ENCODE measurements around the gene PDXDC1.
"Not testable (repeated sequence)": the region's sequence is repeated elsewhere in the genome, so short reads cannot be mapped to it uniquely, and the experiment has no call there.

Gene PDXDC1

DNA sequence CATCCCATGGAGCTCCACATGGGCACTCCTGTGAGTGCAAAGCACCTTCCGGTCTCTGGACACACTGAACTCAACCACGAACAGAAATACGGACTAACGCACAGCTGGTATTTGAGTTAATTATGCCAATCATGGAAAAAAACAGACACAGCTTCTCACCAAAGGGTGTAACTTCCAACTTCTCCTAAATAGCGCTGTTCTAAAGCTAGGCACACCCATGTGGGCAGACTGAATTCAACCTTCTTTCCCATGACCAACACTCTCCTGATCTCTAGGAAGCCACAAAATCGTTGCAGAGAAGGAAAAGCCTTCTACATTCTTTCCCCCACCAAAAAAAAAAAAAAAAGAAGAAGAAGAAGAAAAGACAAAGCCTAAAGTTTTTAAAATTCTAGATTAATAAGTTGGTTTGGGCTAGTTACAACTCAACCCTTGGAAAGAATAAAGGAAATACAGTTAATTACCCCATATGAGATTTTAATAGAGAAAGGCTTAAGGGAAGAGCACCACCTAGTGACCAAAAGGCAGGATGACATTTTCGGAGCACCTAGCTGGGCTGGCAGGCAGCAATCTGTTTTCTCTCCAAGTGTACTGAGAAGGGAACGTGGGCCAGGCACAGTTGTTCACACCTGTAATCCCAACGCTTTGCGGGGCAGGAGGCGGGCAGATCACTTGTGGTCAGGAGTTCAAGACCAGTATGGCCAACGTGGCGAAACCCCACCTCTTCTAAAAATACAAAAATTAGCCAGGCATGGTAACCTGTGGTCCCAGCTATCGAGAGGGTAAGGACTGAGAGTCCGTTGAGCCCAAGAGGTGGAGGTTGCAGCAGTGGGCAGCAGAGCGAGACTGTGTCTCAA, 97.3 kb downstream of the PDXDC1 start:
- not testable (repeated sequence) for DNase-seq

DNA sequence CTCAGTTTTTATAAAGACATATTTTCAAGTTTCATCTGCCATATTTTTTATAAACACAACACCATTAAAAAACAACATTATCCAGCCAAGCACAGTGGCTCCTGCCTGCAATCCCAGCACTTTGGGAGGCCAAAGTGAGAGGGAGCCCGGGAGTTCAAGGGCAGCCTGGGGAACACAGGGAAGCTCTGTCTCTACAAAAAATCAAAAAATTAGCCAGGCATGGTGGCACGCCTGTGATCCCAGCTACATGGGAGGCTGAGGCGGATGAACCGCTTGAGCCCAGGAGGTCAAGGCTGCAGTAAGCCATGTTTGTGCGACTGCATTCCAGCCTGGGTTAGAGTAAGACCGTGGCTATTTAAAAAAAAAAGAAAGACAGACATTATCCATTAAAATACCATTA, 98.3 kb downstream of the PDXDC1 start:
- DNase-seq, result no peak

DNA sequence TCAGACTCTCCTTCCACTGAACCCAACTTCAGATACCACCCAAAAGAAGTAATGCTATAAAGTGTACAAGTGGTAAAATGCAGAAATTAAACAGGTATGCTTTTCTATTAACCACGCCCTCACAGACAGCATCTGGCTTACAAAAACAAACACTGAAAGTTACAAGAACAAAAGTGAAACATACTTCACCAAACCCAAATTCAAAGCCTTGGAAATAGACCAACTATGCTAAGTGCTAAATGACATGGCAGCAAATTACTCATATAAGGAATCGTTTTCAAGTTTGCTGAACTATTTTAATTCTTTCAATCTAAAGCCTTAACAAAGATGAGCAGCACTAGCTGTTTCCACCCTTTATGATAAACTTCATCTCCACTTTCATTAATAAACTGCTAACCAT, 101.3 kb downstream of the PDXDC1 start:
- not testable (repeated sequence) for DNase-seq

GRCh38 chr16:15080883-15081282, 106.1 kb downstream of the PDXDC1 start:
- DNase-seq, result not testable (repeated sequence)

GRCh38 chr16:15082788-15083187, 108.0 kb downstream of the PDXDC1 start:
- DNase-seq, result not testable (repeated sequence)

DNA sequence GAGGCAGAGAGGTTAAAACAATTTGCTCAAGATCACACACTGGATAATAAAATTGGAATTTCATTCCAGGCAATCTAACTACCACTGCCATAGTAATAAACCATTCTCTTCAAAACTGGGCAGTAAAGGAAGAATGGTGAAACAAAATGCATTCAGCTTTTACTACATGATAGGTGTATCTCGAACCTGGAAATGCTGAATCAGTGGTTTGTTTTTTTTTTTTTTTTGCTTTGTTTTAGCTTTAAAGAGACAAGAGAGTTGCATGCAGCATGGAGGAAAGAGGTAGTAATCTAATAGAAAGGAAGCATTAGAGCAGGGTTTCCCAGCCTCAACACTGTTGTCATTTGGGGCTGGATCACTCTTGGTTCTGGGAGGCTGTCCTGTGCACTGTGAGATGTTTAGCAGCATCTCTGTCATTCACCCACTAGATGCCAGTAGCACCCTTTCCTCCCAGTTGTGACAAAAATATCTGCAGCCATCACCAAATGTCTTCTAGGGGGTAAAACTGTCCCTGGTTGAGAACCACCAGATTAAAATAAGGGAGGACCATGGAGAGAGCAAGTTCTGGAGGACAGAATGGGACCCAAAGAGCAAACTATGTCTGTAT, 115.9 kb downstream of the PDXDC1 start:
- not testable (repeated sequence) for DNase-seq

- DNase-seq, result not testable (repeated sequence)
These were observed 118.7 kb downstream of the PDXDC1 start for GRCh38 chr16:15093571-15093954.

GRCh38 chr16:15093955-15094827, 119.4 kb downstream of the PDXDC1 start, which contains the start of gene RRN3:
TSS of gene RRN3 (minus strand) at chr16:15094272. CDS start at chr16:15094233, 39 bp downstream.
- peak; percentile 85 for DNase-seq

DNA sequence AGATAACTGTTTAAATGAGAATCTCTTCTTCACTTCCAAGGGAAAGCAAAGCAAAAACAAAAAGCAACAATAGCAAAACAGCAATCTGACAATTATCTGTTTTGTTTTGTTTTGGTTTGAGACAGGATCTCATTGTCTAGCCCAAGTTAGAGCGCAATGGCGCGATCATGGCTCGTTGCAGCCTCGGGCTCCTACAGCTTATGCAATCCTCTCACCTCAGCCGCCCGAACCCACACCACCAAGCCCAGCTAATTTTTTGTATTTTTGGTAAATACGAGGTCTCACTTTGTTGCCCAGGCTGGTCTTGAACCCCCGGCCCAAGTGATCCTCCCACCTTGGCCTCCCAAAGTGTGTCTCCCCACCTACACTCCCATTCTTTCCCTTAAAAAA, 121.8 kb downstream of the PDXDC1 start:
- not testable (repeated sequence) for DNase-seq

- DNase-seq, result not testable (repeated sequence)
These were observed 124.6 kb downstream of the PDXDC1 start for GRCh38 chr16:15099366-15099909.

- DNase-seq, result not testable (repeated sequence)
These were observed 125.7 kb downstream of the PDXDC1 start for GRCh38 chr16:15100372-15100987.

DNA sequence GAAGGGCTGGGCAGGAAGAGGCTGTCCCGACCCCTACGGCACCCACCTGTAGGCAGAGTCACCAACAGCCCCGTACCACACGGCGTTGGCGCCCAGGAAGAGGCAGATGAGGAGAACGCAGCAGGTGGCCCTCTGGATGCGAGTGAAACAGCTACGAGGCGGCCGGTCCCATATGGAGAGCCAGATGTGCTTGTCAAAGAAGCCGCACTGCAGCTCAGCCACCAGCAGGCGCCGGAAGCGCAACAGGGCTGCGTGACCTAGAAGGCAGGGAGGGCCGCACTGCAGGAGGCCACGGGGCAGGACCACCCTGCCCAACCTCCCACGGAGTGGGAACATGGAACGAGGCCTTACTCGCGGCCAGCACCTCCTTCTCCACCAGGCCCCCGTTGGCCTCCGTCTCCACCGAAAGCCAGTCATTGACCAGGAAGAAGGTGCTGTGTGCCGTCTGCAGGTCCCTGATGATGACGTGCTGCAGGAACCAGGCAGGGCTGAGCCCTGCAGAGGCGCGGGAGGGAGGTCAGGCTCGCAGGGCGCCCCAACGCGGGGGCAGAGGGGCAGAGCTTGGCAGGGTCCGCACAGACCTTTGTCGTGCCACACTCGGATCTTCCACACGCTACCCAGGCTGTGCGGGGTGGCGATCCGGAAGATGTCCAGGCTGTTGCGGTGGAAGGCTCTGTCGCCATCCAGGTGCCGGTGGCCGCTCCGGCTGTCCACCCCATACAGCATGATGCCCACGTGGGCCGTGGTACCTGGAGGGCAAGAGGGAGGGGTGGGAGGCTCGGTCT, 153.0 kb downstream of the PDXDC1 start:
- DNase-seq, result not testable (repeated sequence)

DNA sequence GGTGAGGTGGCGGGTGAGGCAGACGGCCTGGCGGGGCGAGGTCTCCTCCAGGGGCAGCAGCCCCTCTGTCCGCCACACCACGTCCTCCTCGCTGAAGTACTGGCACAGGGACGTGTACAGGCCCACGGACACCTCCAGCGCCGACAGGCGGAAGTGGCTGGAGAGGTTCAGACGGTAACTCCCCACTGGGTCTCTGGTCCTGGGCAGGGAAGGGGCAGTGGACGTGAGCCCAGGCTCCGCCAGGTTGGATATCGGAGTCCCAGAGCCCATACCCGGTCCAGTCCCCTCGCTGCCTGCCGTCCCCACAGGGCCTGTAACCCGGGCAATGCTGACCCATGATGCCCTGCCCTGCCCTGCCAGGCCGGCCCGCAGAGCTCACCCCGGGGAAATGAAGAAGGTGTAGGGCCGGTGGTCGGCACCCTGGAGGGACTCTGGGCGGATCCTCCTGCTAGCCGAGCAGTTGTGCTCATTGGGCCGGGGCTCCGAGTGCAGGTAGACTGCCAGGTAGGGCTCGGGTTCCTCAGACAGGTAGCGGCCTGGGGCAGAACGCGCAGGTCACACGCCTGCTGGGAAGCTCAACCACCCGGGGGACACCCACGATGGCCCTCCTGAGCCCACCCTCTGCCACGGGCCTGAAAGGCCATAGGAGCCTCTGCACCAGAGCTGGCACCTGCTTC, 155.6 kb downstream of the PDXDC1 start:
- DNase-seq, result not testable (repeated sequence)

- not testable (repeated sequence) for DNase-seq
These were observed 156.3 kb downstream of the PDXDC1 start for GRCh38 chr16:15130943-15131700.

- not testable (repeated sequence) for DNase-seq
These were observed 158.0 kb downstream of the PDXDC1 start for GRCh38 chr16:15132719-15133428.

GRCh38 chr16:15133554-15133953, 158.7 kb downstream of the PDXDC1 start:
- not testable (repeated sequence) for DNase-seq

DNA sequence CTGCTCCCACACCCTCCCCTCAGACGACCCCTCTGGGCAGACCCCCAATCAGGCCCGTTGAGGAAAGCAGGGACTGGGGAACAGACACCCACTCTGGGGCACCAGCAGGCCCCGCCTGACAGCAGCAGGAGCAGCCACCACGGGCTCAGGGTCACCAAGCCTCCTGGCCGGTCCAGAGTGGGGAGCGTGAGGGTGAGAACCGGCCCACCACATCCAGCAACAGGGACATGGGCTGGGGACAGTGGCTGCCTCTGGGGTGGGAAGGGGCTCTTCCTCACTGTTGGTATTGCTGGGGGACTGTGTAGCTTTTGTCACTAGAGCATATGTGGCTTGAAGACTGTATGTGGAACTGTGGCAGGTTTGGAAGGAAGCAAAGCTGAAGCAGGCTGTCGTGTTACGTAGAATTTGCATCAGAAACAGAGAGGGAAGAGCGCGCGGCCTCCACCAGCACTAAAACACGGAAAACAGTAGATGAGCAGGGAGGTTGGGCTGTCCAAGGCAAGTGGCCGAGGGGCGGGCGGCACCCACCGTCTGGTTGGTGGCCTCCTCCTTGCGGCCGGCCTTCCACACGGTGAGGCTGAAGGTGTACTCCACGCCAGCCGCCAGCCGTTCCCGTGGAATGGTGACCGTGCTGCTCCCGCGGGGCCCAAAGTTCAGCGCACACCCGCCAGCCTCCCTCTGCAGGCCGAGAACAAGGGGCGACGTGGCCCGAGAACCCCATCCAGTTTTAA, 160.1 kb downstream of the PDXDC1 start:
- DNase-seq, result not testable (repeated sequence)

GRCh38 chr16:15135483-15136360, 160.9 kb downstream of the PDXDC1 start:
- DNase-seq, result not testable (repeated sequence)
